Natural killer cell (primary cell): ENCODE results near the gene FRK. TPM values are rescaled to one million over a fixed set of nuclear protein-coding genes. Genes with fewer than 3 reads are reported as not detected.

Experiments used
- ATAC-seq, 3 donors: fragments of 150-1000 bp in 2 of 3; fragments of 200-7000 bp in 1 of 3; cut with Tn5 transposase; 1 replicate in 1 of 3; 2 replicates in 2 of 3; pipeline ENCODE4 v1.10.0; 2021; ENCODE audit warnings: mild to moderate bottlenecking in 2 of 3, moderate library complexity in 2 of 3
- DNase-seq, 2 donors: peaks; one replicate each; pipeline versions ENCODE4 v3.0.0 to v3.0.0-alpha.2; 2013 to 2021; ENCODE audit warnings: mixed read lengths in 1 of 2
- H3K27ac ChIP-seq: one replicate; pipeline ENCODE4 v1.5.1; 2013; ENCODE audit warnings: mild to moderate bottlenecking, low read length
- H3K27me3 ChIP-seq: one replicate; pipeline ENCODE4 v1.6.1; 2013; ENCODE audit warnings: low read length; ENCODE audit not compliant: control insufficient read depth, insufficient read depth
- H3K36me3 ChIP-seq: one replicate; pipeline ENCODE4 v1.6.1; 2013; ENCODE audit warnings: low read length; ENCODE audit not compliant: control insufficient read depth, insufficient read depth
- H3K4me1 ChIP-seq: one replicate; pipeline ENCODE4 v1.6.1; 2013; ENCODE audit warnings: low read length; ENCODE audit not compliant: control insufficient read depth, insufficient read depth
- H3K4me3 ChIP-seq: one replicate; pipeline ENCODE4 v1.5.1; 2013; ENCODE audit warnings: low read length
- H3K9me3 ChIP-seq: one replicate; pipeline ENCODE4 v1.6.1; 2013; ENCODE audit warnings: low read length; ENCODE audit not compliant: control insufficient read depth, insufficient read depth
- H3K27ac Mint-ChIP-seq, 2 donors: one replicate each; pipeline ENCODE4 v1.8.0; 2022; ENCODE audit warnings: mild to moderate bottlenecking in 2 of 2, mixed read lengths in 2 of 2, moderate library complexity in 1 of 2
- H3K27me3 Mint-ChIP-seq, 2 donors: one replicate each; pipeline ENCODE4 v1.8.0; 2022; ENCODE audit warnings: low read depth in 2 of 2, mixed read lengths in 2 of 2
- H3K36me3 Mint-ChIP-seq: one replicate; pipeline ENCODE4 v1.8.0; 2022; ENCODE audit warnings: mixed read lengths
- H3K4me1 Mint-ChIP-seq, 2 donors: one replicate each; pipeline ENCODE4 v1.8.0; 2022; ENCODE audit warnings: mixed read lengths in 2 of 2
- H3K4me3 Mint-ChIP-seq: one replicate; pipeline ENCODE4 v1.8.0; 2022; ENCODE audit warnings: mild to moderate bottlenecking, moderate library complexity, mixed read lengths
- H3K9me3 Mint-ChIP-seq, 2 donors: one replicate each; pipeline ENCODE4 v1.8.0; 2022; ENCODE audit warnings: mixed read lengths in 2 of 2
- WGBS: methylation state at CpG from one replicate; pipeline ENCODE4 v1.1.7; 2013; ENCODE audit warnings: missing lambda C conversion rate; ENCODE audit not compliant: insufficient coverage; 5-methylcytosine and 5-hydroxymethylcytosine counted together
- intact Hi-C: fragments of 100-400 bp; cut with micrococcal nuclease; formaldehyde crosslinking; loops from one replicate; pipeline ENCODE4 v1.14.2; 2022
- total RNA-seq, 4 donors: library from RNA; stranded (reverse); fragments of 120-200 nt in 1 of 4; gene quantifications; one replicate each; pipeline versions ENCODE4 v1.2.3 to v1.2.4, GENCODE V29; 2013 to 2022
- TF ChIP-seq, protein P1 (sequence below): fragments of 200-600 bp; IDR thresholded peaks from one replicate; pipeline ENCODE4 v1.8.0; 2022; ENCODE audit warnings: antibody characterized with exemption

The FRK gene
- total RNA-seq, 3 donors from 2014 or later (not counting 1 experiment from before 2014, with no cell fraction given) = not detected

DNA sequence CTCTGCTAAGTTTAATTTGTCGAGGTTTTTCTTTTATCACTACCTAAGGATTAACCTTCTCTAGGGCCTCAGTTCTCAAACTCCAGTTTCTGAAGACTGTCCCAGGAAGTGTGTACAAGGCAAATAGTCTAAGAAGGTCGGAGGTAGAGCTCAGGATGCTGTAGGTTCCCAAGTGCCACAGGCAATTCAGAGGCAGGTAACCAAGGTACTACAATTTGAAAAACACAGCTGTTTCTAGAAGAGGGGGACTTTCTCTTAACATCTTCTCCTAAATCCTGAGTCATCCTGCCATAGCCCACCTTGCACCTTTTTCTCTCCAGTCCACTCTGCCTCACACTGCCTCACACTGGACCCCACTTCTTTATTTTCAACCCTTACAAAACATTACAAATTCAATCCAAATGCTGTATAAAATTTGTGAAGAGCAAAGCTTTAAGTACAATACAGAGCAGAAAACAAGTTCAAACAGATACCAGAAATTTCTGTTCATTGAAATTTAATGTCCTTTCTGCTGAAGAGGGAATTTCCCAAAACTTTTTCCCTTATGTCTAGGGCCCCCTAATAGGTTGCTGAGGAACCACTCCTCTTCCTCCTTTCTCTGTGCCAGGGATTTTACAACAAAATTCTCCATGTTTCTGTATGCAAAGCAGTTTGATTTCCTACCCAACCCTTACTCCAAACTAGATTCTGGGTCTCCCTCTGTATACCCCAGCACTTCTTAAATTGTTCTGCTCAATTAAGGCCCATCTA lies 43.0 kb downstream of the FRK start:
- Histone ChIP-seq H3K4me3 (no peak overlapping the region), H3K9me3 (no peaks in the 10 kb centered on the region), H3K27ac (no peak overlapping the region), H3K36me3 (no peaks in the 10 kb centered on the region), H3K4me1 (no peaks in the 10 kb centered on the region), H3K27me3 (no peaks in the 10 kb centered on the region)
- no peaks in the 10 kb centered on the region for H3K36me3 Mint-ChIP-seq
- H3K9me3 Mint-ChIP-seq = no peaks in the 10 kb centered on the region
- H3K27ac Mint-ChIP-seq = no peak overlapping the region
- DNase-seq (no peak), ATAC-seq (no peak)
- TF ChIP-seq, protein P1, sequence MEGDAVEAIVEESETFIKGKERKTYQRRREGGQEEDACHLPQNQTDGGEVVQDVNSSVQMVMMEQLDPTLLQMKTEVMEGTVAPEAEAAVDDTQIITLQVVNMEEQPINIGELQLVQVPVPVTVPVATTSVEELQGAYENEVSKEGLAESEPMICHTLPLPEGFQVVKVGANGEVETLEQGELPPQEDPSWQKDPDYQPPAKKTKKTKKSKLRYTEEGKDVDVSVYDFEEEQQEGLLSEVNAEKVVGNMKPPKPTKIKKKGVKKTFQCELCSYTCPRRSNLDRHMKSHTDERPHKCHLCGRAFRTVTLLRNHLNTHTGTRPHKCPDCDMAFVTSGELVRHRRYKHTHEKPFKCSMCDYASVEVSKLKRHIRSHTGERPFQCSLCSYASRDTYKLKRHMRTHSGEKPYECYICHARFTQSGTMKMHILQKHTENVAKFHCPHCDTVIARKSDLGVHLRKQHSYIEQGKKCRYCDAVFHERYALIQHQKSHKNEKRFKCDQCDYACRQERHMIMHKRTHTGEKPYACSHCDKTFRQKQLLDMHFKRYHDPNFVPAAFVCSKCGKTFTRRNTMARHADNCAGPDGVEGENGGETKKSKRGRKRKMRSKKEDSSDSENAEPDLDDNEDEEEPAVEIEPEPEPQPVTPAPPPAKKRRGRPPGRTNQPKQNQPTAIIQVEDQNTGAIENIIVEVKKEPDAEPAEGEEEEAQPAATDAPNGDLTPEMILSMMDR = no peak
- WGBS = 80% methylated on average over 2 of the region's 2 CpGs
- H3K27me3 Mint-ChIP-seq = peaks cover 4 to 10% of the 10 kb centered on the region in 2 donors
- intact Hi-C loops = no loop called here
- H3K4me3 Mint-ChIP-seq = no peak overlapping the region
- H3K4me1 Mint-ChIP-seq = no peaks in the 10 kb centered on the region

DNA sequence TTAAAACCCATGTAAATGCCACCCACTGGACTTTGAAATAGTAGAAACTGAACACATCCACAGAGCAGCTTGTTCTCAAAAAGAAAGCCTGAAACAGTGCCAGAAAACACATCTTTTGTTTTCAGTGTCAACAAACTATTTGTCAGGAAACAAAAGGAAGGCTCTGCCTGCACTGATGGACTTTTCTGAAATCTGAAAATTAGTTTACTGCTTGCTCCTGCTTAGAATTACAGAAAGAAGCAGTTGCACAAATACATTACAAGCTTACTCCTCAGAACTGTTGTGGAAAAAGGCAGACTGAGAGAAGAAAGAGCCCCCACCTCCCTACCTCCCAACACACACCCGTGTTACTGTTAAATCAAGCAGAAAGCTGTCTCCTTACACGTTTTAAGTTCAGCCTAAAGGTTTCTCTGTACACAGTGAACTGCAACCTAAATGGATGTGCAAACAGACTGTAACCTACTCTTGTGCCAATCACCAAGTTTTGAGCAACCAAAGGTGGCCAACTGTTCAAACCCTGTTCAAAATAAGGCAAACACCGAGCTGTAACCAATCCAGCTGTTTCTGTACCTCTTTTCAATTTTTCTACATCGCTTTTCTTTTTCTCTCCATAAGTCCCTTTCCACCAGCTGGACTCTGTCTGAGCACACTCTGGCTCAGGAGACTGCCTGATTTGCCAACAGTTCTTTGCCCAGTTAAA lies 43.7 kb downstream of the FRK start:
- H3K27ac ChIP-seq = no peak overlapping the region
- H3K4me3 Mint-ChIP-seq = no peak overlapping the region
- TF ChIP-seq, protein P1 = no peak
- H3K36me3 Mint-ChIP-seq = no peaks in the 10 kb centered on the region
- no peaks in the 10 kb centered on the region for H3K4me1 Mint-ChIP-seq
- no peaks in the 10 kb centered on the region for H3K9me3 Mint-ChIP-seq
- H3K27ac Mint-ChIP-seq = no peak overlapping the region
- DNase-seq (no peak), ATAC-seq (no peak)
- 49% methylated on average over 4 of the region's 4 CpGs for WGBS
- intact Hi-C loops = no loop called here
- no peaks in the 10 kb centered on the region for H3K4me1 ChIP-seq
- H3K9me3 ChIP-seq = no peaks in the 10 kb centered on the region
- H3K36me3 ChIP-seq = no peaks in the 10 kb centered on the region
- no peaks in the 10 kb centered on the region for H3K27me3 ChIP-seq
- H3K4me3 ChIP-seq = no peak overlapping the region
- H3K27me3 Mint-ChIP-seq = peaks cover 4 to 10% of the 10 kb centered on the region in 2 donors

DNA sequence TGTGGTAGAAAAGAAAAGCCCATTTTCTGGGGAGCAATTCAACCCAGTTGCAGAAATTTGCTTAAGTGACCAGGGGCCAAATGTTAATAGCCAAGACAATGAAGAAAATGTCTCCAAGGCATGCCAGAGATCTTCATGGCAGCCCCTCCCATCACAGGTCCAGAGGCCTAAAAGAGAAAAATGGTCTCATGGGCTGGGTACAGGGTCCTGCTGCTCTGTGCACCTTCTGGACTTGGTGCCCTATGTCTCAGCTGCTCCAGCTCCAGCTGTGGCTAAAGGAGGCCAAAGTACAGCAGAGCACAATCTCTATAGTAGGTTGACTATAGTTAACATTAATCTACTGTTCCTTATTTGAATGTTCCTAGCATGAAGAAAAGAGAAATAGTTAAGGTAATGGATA lies 44.7 kb downstream of the FRK start:
- Mint-ChIP-seq H3K4me1 (no peaks in the 10 kb centered on the region), H3K9me3 (no peaks in the 10 kb centered on the region), H3K27ac (no peak overlapping the region), H3K4me3 (no peak overlapping the region), H3K36me3 (no peaks in the 10 kb centered on the region), H3K27me3 (peaks cover 4 to 10% of the 10 kb centered on the region in 2 donors)
- no peak overlapping the region for H3K27ac ChIP-seq
- H3K9me3 ChIP-seq = no peaks in the 10 kb centered on the region
- intact Hi-C loops = no loop called here
- H3K27me3 ChIP-seq = no peaks in the 10 kb centered on the region
- no peaks in the 10 kb centered on the region for H3K4me1 ChIP-seq
- ATAC-seq = no peak
- no peak overlapping the region for H3K4me3 ChIP-seq
- TF ChIP-seq, protein P1 = no peak
- no peak for DNase-seq
- H3K36me3 ChIP-seq = no peaks in the 10 kb centered on the region
